Fibroblast of lung (primary cell): ENCODE results near the gene KRT33A. TPM values are rescaled to one million over a fixed set of nuclear protein-coding genes. Genes with fewer than 3 reads are reported as not detected.

Experiments
- DNase-seq, 2 donors: peaks; one replicate each; pipeline versions ENCODE4 v3.0.0 to v3.0.0-alpha.2; 2010; ENCODE audit warnings: low read depth in 2 of 2
- H2AFZ ChIP-seq: 2 replicates; pipeline ENCODE4 v1.5.1; 2012; ENCODE audit warnings: low read length, control low read depth, inconsistent platforms
- H3K27ac ChIP-seq: 2 replicates; pipeline ENCODE4 v1.5.1; 2011; ENCODE audit warnings: low read length, control low read depth; ENCODE audit not compliant: insufficient read depth
- H3K27me3 ChIP-seq: 2 replicates; pipeline ENCODE4 v1.5.1; 2011; ENCODE audit warnings: mild to moderate bottlenecking, low read length; ENCODE audit not compliant: control insufficient read depth, insufficient read depth
- H3K36me3 ChIP-seq: 2 replicates; pipeline ENCODE4 v1.5.1; 2011; ENCODE audit warnings: low read length; ENCODE audit not compliant: control insufficient read depth, insufficient read depth
- H3K4me1 ChIP-seq: 2 replicates; pipeline ENCODE4 v1.5.1; 2011; ENCODE audit warnings: low read length; ENCODE audit not compliant: control insufficient read depth, insufficient read depth; ENCODE audit errors: extremely low read depth
- H3K4me2 ChIP-seq: 2 replicates; pipeline ENCODE4 v1.5.1; 2011; ENCODE audit warnings: low read length, control low read depth; ENCODE audit not compliant: insufficient read depth; ENCODE audit errors: extremely low read depth
- H3K4me3 ChIP-seq, 4 experiments: fragments of 200-600 bp in 1 of 4; sonication (generic) in 1 of 4; replicated peaks in 1 of 4; 2 replicates each; pipeline ENCODE4 v1.5.1; 2011 to 2016; ENCODE audit warnings: low read length in 4 of 4, low read depth in 3 of 4, mild to moderate bottlenecking in 3 of 4, control low read depth in 2 of 4, inconsistent platforms in 1 of 4, mixed read lengths in 1 of 4; ENCODE audit not compliant: insufficient read depth in 1 of 4; ENCODE audit errors: control extremely low read depth in 1 of 4
- H3K79me2 ChIP-seq: 2 replicates; pipeline ENCODE4 v1.5.1; 2012; ENCODE audit warnings: mild to moderate bottlenecking, low read length, inconsistent platforms; ENCODE audit not compliant: control insufficient read depth, insufficient read depth
- H3K9ac ChIP-seq: 2 replicates; pipeline ENCODE4 v1.5.1; 2011; ENCODE audit warnings: mild to moderate bottlenecking, low read length, control low read depth; ENCODE audit not compliant: insufficient read depth
- H3K9me3 ChIP-seq: 2 replicates; pipeline ENCODE4 v1.5.1; 2012; ENCODE audit warnings: low read depth, low read length; ENCODE audit not compliant: control insufficient read depth, insufficient read depth
- H4K20me1 ChIP-seq: 2 replicates; pipeline ENCODE4 v1.5.1; 2011; ENCODE audit warnings: low read length; ENCODE audit not compliant: control insufficient read depth, insufficient read depth; ENCODE audit errors: extremely low read depth
- EZH2 ChIP-seq: IDR thresholded peaks from 2 replicates; pipeline ENCODE4 v1.5.1; 2012; ENCODE audit warnings: low read length, control low read depth, mild to moderate bottlenecking; ENCODE audit errors: missing control alignments
- polyA plus RNA-seq, 2 donors: library from polyadenylated mRNA; depleted of rRNA in 1 of 2; stranded (reverse) in 1 of 2; unstranded in 1 of 2; fragments of >200 nt; gene quantifications; 2 replicates each; pipeline ENCODE4 v1.2.1, GENCODE V29; 2011 to 2012; ENCODE audit warnings: missing spikeins in 1 of 2
- total RNA-seq: library from RNA; depleted of rRNA; stranded (reverse); fragments of >200 nt; gene quantifications from 2 replicates; pipeline ENCODE4 v1.2.1, GENCODE V29; 2014
- TF ChIP-seq, protein P1 (sequence below), 2 donors: IDR thresholded peaks in 1 of 2; conservative IDR thresholded peaks in 1 of 2; 1 replicate in 1 of 2; 2 replicates in 1 of 2; pipeline ENCODE4 v1.5.1; 2011 to 2012; ENCODE audit warnings: low read length in 2 of 2, control low read depth in 1 of 2, inconsistent platforms in 1 of 2, low read depth in 1 of 2, mild to moderate bottlenecking in 1 of 2

KRT33A gene
- total and polyA plus RNA-seq, 2 donors (not counting 1 experiment from before 2014, with no cell fraction given), result not detected

DNA sequence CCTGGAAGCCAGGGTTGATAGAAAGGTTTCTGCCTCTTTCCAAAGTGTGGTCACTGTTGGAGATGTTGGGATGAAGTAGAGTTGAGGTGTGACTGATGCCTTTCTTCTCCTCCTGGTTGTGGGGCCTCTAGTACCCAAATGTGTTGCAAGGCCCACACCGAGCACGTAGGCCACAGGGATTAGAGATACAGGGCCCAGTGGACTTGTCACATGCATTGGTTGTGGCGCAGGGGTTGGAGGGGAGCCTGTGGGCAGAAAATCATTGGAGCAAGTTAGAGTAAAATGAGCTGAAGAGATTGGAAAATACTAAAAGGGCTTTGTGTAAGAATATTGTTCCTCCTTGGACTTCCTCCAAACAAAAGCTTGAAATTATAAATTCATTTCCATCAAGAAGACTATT, 4.6 kb downstream of the KRT33A start:
- no peaks in the 10 kb centered on the region for H3K79me2 ChIP-seq
- no peak overlapping the region for H3K27ac ChIP-seq
- H4K20me1 ChIP-seq, result no peaks in the 10 kb centered on the region
- H3K4me1 ChIP-seq, result no peaks in the 10 kb centered on the region
- no peak overlapping the region for H2AFZ ChIP-seq
- H3K4me2 ChIP-seq, result no peak overlapping the region
- no peak overlapping the region for H3K9ac ChIP-seq
- TF ChIP-seq, protein P1, sequence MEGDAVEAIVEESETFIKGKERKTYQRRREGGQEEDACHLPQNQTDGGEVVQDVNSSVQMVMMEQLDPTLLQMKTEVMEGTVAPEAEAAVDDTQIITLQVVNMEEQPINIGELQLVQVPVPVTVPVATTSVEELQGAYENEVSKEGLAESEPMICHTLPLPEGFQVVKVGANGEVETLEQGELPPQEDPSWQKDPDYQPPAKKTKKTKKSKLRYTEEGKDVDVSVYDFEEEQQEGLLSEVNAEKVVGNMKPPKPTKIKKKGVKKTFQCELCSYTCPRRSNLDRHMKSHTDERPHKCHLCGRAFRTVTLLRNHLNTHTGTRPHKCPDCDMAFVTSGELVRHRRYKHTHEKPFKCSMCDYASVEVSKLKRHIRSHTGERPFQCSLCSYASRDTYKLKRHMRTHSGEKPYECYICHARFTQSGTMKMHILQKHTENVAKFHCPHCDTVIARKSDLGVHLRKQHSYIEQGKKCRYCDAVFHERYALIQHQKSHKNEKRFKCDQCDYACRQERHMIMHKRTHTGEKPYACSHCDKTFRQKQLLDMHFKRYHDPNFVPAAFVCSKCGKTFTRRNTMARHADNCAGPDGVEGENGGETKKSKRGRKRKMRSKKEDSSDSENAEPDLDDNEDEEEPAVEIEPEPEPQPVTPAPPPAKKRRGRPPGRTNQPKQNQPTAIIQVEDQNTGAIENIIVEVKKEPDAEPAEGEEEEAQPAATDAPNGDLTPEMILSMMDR (conservative IDR thresholded peaks at IDR 0.05 in 1 of 2, IDR thresholded peaks at IDR 0.05 in 1 of 2; ENCODE audit: low read depth in 1 of 2, low read length in 2 of 2), result no peak
- no peak for TF ChIP-seq EZH2
- H3K9me3 ChIP-seq, result no peaks in the 10 kb centered on the region
- no peak for DNase-seq
- no peak overlapping the region for H3K4me3 ChIP-seq
- peaks cover 10% of the 10 kb centered on the region for H3K27me3 ChIP-seq
- H3K36me3 ChIP-seq, result no peaks in the 10 kb centered on the region

DNA sequence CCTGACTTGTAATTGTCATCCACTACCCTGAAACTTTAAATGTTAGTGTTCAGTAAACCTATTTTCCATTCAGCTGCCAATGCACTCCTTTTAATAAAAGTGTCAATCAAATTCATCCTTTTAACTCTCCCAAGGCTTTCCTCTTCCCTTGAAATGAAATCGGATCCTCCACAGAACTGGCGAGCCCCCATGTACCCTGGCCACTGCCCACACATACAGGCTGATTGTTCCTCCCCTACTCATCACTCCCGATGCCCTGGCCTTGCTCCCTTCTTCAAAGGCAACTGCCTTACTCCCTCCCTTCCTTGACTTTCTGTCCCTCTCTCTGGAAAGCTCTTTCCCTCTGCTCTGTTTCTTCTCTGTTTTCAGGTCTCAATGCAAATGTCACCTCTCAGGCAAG, 7.6 kb downstream of the KRT33A start:
- H3K27me3 ChIP-seq, result peaks cover 10% of the 10 kb centered on the region

DNA sequence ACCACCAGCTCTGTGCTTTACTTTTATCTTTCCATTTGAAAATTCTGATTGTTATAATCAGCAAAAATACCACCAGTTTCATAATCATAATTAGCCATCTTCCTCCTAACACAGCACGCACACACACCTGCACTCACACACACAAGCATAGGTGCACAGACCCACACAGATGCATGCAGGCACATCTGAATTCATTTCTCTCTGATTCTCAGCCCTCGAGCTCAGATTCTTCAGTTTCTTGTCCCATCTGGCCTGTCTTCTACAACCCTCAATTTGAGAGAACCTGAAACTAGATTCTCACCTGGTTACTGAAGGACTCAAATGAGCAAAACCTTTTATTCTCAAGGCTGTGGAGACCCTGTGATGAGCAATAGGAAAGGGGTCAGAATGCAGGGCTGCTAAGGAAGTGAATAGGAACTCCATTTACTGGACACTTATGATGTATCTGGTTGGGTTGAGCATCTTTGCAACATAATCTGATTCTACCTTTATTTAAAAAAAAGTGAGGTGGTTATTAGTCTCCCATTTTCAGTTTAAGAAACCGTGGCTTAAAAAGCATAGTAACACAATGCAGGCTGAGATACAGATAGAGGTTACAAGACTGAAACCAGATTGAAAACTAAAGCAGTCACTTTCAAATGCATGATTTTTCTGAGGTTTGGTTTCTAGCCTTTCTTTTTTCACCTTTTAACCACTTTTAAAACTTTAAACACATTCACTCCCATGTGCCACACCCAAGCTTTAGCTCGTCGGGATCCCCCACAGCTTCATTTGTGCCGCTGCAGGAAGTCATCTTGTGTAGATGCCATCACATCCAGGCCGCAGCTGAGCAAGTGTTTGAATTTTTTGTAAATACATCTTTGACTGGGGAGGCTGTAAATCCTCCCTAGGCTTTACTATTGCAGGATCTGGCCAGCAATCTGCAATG, 9.4 kb downstream of the KRT33A start:
- Histone ChIP-seq H3K9me3 (no peaks in the 10 kb centered on the region), H3K4me2 (no peak overlapping the region), H3K79me2 (no peaks in the 10 kb centered on the region), H3K27ac (no peak overlapping the region), H3K4me3 (no peak overlapping the region), H3K36me3 (no peaks in the 10 kb centered on the region), H4K20me1 (no peaks in the 10 kb centered on the region), H3K27me3 (peaks cover 11% of the 10 kb centered on the region), H3K4me1 (no peaks in the 10 kb centered on the region), H2AFZ (no peak overlapping the region), H3K9ac (no peak overlapping the region)
- no peak for DNase-seq
- TF ChIP-seq, protein P1 (conservative IDR thresholded peaks at IDR 0.05 in 1 of 2, IDR thresholded peaks at IDR 0.05 in 1 of 2; ENCODE audit: low read depth in 1 of 2, low read length in 2 of 2), result no peak
- TF ChIP-seq EZH2, result no peak

More for the DNA sequence above, 7.6 kb downstream of the KRT33A start:
- no peak overlapping the region for H2AFZ ChIP-seq
- no peaks in the 10 kb centered on the region for H3K4me1 ChIP-seq
- H3K4me2 ChIP-seq, result no peak overlapping the region
- H3K4me3 ChIP-seq, result no peak overlapping the region
- H3K36me3 ChIP-seq, result no peaks in the 10 kb centered on the region
- no peaks in the 10 kb centered on the region for H3K79me2 ChIP-seq
- DNase-seq, result no peak
- H3K27ac ChIP-seq, result no peak overlapping the region
- TF ChIP-seq, protein P1 (conservative IDR thresholded peaks at IDR 0.05 in 1 of 2, IDR thresholded peaks at IDR 0.05 in 1 of 2; ENCODE audit: low read depth in 1 of 2, low read length in 2 of 2), result no peak
- no peak for TF ChIP-seq EZH2
- H4K20me1 ChIP-seq, result no peaks in the 10 kb centered on the region
- H3K9ac ChIP-seq, result no peak overlapping the region
- no peaks in the 10 kb centered on the region for H3K9me3 ChIP-seq
